HG03025 (cell line): ENCODE results near the gene LARP6.
A peak's percentile ranks its signal among the peaks of the same experiment; 100 is the strongest.
"Not testable (repeated sequence)": the region's sequence is repeated elsewhere in the genome, so short reads cannot be mapped to it uniquely, and the experiment has no call there.

Source experiments
- ATAC-seq: cut with Tn5 transposase; IDR thresholded peaks from one replicate; pipeline ENCODE4 v1.9.1; 2021; ENCODE audit warnings: mild to moderate bottlenecking, moderate library complexity; ENCODE audit not compliant: unreplicated experiment, low FRiP score

LARP6 gene

GRCh38 chr15:70853973-70854665 is at the start of gene LARP6:
Gene LARP6, minus strand, starts transcription at chr15:70854157. Its CDS starts 69 bp downstream, at chr15:70854088.
- ATAC-seq: no peak

- no peak for ATAC-seq
These were observed 48.1 kb upstream of the LARP6 start for GRCh38 chr15:70902107-70902506.

- peak; percentile 24 for ATAC-seq
These were observed 39.1 kb upstream of the LARP6 start for GRCh38 chr15:70892912-70893560.

- ATAC-seq: peak; percentile 77
These were observed 38.3 kb upstream of the LARP6 start, which contains the start of the genes LRRC49 and THAP10 for GRCh38 chr15:70892002-70892911. Gene LRRC49, plus strand, starts transcription at chr15:70892826. Its CDS starts 69 bp downstream, at chr15:70892895. Gene THAP10, minus strand, starts transcription at chr15:70892433. Its CDS starts 161 bp downstream, at chr15:70892272.

DNA sequence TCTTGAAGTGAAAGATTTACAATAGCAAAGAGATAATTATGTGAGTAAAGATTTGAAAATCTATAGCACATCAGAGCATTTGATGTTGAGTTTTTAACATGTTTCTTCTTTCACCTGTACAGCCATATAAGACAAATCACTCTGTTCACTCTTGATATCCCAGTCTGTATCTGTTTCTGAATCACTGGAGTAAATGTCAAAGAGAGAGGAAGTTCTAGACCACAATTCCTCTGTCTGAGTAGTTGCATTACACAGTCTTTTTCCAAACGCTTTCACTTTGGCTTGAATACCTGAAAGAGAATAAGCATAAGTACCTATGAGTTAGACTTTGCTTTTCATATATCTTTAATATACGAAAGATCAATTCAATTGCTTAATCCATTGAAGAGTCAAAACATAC is 28.4 kb upstream of the LARP6 start:
- ATAC-seq: no peak

DNA sequence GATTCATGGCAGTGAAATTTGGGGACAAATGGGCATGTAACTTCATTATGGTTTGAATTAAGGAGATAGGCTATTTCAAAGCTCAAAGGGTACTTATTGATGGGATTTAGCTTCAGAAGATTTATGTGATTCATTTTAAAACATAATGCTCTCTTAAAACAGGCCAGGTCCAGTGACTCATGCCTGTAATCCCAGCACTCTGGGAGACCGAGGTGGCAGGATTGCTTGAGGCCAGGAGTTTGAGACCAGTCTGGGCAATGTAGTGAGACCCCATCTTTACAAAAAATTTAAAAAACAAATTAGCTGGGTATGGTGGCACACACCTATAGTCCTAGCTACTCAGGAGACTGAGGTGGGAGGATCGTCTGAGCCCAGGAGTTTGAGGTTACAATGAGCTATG is 26.8 kb upstream of the LARP6 start:
- no peak for ATAC-seq

DNA sequence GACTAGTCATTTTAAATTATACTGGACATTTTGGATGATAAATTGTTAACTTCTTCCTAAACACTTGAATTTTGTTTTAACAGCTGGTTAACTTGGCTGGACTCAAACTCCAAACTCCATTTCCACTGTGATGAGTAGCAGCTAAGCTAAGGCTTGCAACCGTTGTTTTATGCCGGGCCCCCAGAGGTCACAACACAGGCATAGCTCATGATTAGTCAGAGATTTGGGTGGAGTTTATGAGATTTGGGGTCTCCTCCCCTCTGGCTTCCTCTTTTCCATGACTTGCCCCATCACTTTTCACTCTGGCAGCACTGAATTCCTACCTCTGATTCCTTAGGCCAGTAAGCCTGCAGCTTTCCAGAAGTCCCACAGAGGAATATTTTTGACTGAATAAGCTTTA is 25.4 kb upstream of the LARP6 start:
- ATAC-seq: no peak

GRCh38 chr15:70876683-70877082 is 22.7 kb upstream of the LARP6 start:
- ATAC-seq: no peak

GRCh38 chr15:70876011-70876410 is 22.1 kb upstream of the LARP6 start:
- no peak for ATAC-seq

- ATAC-seq: no peak
These were observed 21.2 kb upstream of the LARP6 start for GRCh38 chr15:70875001-70875782.

DNA sequence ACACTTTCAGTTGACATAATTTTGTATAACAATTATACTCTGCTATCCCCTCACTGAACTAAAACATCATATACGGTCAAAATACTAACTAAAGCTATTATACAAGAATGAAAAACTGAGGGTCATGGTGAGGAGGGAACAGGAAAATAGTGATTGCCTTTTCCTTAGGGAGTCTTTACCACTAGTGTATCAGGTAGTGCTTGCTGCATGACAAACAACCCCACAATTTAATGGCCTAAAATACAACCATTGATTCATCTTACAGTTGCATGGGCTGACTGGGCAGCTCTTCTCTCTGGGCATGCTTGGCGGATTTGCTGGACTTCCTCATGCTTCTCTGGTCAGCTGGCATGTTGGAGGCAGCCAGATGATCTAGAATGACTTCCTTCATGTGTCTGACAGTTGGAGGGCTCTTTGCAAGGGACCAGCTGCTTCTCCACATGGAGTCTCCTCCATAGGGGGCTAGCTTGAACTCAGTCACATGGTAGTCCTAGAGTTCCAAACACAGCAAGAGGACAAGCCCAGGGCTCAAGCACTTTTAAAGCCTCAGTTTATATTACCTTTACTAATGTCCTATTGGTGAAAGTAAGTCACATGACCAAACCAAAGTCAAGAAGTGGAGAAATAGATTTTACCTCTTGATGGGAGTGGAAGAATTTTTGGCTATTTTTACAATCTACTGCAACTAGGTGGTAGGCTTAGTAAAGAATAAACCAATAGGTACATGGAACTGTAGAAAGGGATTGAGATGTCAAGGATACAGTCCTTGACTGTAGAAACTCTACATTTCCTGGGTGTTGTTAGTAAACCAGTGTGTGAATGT is 19.5 kb upstream of the LARP6 start:
- no peak for ATAC-seq

DNA sequence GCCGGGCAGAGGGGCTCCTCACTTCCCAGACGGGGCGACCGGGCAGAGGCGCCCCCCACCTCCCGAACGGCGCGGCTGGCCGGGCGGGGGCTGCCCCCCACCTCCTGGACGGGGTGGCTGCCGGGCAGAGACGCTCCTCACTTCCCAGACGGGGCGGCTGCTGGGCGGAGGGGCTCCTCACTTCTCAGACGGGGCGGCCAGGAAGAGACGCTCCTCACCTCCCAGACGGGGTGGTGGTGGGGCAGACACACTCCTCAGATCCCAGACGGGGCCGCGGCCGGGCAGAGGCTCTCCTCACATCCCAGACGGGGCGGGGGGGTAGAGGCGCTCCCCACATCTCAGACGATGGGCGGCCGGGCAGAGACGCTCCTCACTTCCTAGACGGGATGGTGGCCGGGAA is 17.5 kb upstream of the LARP6 start:
- not testable (repeated sequence) for ATAC-seq

DNA sequence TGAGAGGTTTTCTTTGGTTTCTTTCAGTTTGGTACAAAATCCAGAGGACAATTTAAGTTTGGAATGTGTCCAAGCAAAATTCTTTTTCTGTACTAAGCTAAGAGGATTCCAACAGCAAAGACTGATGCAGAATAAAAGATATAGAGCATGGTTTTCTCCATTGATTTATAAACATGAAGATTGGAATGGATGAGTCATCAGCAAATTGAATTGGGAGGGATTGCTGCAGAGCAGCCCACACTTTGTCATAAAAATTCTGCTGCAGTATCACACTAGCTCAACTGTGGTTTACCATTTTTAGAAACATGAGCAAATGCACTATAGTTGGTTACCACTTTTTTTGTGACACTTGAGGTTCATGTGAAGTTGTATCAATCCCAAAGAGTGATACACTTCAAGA is 16.1 kb upstream of the LARP6 start:
- no peak for ATAC-seq

- no peak for ATAC-seq
These were observed 15.4 kb upstream of the LARP6 start for GRCh38 chr15:70869346-70869745.

DNA sequence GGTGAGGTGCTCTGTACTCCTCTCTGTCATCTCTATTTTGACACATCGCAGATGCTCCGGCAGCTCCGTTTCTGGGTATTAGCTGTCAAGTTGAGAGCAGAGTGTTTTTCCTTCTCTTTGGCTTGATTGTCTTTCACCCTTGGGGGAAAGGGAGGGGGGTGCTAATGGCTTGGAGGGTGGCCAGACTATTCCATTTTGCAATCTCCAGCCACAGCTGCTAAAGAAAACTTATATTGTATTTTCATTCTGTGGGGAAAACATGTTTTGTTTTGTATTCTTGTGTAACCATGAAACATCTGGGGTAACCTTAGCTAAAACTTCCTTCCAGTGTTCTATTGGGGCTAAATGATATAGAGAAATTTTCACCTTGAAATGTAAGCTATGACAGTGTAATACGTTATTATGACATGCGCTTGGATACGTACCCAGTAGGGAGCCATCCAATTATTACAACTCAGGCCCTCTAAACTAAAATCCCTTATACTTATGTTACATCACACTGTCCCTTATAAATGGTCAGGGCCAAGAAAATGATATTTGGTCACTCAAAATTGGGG is 14.0 kb upstream of the LARP6 start:
- ATAC-seq: no peak

GRCh38 chr15:70866982-70867641 is 13.2 kb upstream of the LARP6 start:
- ATAC-seq: no peak

GRCh38 chr15:70863450-70864218 is 9.7 kb upstream of the LARP6 start:
- ATAC-seq: no peak

DNA sequence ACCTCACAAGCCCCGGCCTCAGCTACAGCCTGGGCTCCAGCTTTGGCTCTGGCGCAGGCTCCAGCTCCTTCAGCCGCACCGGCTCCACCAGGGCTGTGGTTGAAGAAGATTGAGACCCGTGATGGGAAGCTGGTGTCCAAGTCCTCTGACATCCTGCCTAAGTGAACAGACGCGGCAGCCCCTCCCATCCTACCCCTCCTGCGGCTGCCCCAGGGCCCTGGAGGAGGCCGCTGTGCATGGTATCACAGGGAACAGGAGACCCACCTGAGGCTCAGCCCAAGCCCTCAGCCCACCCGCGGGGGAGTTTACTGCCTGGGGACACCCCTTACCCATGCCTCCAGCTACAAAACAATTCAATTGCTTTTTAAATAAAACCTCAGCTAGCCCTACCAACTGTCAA is 6.0 kb upstream of the LARP6 start:
- ATAC-seq: no peak
